Stomach (tissue), 9 donors: ENCODE data around the gene CHTF18. TPM values are rescaled to one million over a fixed set of nuclear protein-coding genes. Genes with fewer than 3 reads are reported as not detected.

ENCODE experiments used
- DNase-seq, 2 donors: peaks; one replicate each; pipeline versions ENCODE4 v3.0.0 to v3.0.0-alpha.2; 2013 to 2019
- H3K27ac ChIP-seq, 5 donors: fragments of 200-600 bp in 4 of 5; sonication (generic) in 4 of 5; one replicate each; pipeline ENCODE4 v1.5.1; 2013 to 2019; ENCODE audit warnings: mild to moderate bottlenecking in 1 of 5, moderate library complexity in 1 of 5
- H3K27me3 ChIP-seq, 3 donors: fragments of 200-600 bp; sonication (generic); one replicate each; pipeline ENCODE4 v1.5.1; 2017 to 2019; ENCODE audit warnings: mixed run types in 1 of 3
- H3K36me3 ChIP-seq, 4 donors: fragments of 200-600 bp; sonication (generic); 1 replicate in 3 of 4; 2 replicates in 1 of 4; pipeline ENCODE4 v1.5.1; 2016 to 2019
- H3K4me1 ChIP-seq, 4 donors: fragments of 200-600 bp; sonication (generic); one replicate each; pipeline ENCODE4 v1.5.1; 2016 to 2019
- H3K4me3 ChIP-seq, 4 donors: fragments of 200-600 bp; sonication (generic) in 3 of 4; one replicate each; pipeline ENCODE4 v1.5.1; 2016 to 2019; ENCODE audit warnings: mild to moderate bottlenecking in 1 of 4
- H3K9me3 ChIP-seq, 4 donors: fragments of 200-600 bp; sonication (generic); one replicate each; pipeline ENCODE4 v1.5.1; 2016 to 2019
- EP300 ChIP-seq: sonication (generic); formaldehyde crosslinking; IDR thresholded peaks from one replicate; pipeline ENCODE4 v1.6.1; 2017; ENCODE audit warnings: antibody characterized with exemption
- POLR2A ChIP-seq, 4 donors: fragments of 450-650 bp; IDR thresholded peaks; one replicate each; pipeline ENCODE4 v1.6.1; 2016; ENCODE audit warnings: antibody characterized with exemption in 4 of 4, control low read depth in 2 of 4, mild to moderate bottlenecking in 1 of 4, moderate library complexity in 1 of 4
- POLR2AphosphoS5 ChIP-seq, 3 donors: sonication (generic); formaldehyde crosslinking; IDR thresholded peaks; one replicate each; pipeline ENCODE4 v1.6.1; 2016; ENCODE audit warnings: antibody characterized with exemption in 3 of 3
- WGBS, 5 donors: extraction: QIAGEN DNeasy Blood & Tissue Kit in 3 of 5; methylation state at CpG; one replicate each; pipeline versions ENCODE4 v1.1.5 to v1.1.7; 2013 to 2018; 5-methylcytosine and 5-hydroxymethylcytosine counted together
- intact Hi-C: fragments of 100-400 bp; cut with DNase I; formaldehyde crosslinking; loops from one replicate; pipeline ENCODE4 v1.15.1; 2023; ENCODE audit warnings: low total_unique reads
- polyA plus RNA-seq, 3 donors: library from polyadenylated mRNA; stranded (reverse); fragments of 200-250 nt; gene quantifications; one replicate each; pipeline ENCODE4 v1.2.3, GENCODE V29; 2013
- total RNA-seq, 5 donors: library from RNA; depleted of rRNA; stranded (reverse); fragments of >200 nt; gene quantifications; one replicate each; pipeline versions ENCODE4 v1.1.0 to v1.2.3, GENCODE V29; 2014 to 2016
- TF ChIP-seq, protein P1 (sequence below), 7 experiments: fragments of 450-650 bp in 4 of 7; fragments of 200-600 bp in 3 of 7; sonication (generic) in 3 of 7; IDR thresholded peaks; one replicate each; pipeline ENCODE4 v1.5.1; 2016 to 2019; ENCODE audit warnings: antibody characterized with exemption in 7 of 7, control low read depth in 2 of 7, mild to moderate bottlenecking in 1 of 7
- donor health status: healthy with polysubstance abuse.
- donor health status: Bipolar disorder and iron deficiency.
- donor health status: healthy.

Gene CHTF18
- total and polyA plus RNA-seq, 8 donors = 2.9 to 143 (median 21.5) TPM

DNA sequence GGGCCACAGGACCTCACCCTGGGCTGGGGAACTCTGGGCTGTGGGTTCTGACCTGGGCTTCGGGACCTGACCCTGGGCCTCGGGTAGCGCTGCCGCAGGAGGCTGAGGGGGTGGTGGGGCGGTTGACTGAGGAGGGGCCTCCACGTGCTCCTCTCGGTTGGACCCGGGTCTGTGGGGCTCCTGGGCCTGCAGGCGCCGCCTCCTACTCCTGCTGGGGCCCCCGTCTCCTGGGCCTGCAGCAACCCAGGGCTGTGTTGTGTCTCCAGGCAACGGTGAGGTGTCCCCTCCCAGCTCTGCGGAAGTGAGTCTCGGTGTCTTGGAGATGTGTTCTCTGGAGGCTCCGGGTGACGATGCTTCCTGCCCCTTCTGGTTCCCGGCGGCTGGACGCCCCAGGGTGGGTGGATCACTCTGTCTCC, 53.6 kb downstream of the CHTF18 start:
- intact Hi-C loops = no loop called here

DNA sequence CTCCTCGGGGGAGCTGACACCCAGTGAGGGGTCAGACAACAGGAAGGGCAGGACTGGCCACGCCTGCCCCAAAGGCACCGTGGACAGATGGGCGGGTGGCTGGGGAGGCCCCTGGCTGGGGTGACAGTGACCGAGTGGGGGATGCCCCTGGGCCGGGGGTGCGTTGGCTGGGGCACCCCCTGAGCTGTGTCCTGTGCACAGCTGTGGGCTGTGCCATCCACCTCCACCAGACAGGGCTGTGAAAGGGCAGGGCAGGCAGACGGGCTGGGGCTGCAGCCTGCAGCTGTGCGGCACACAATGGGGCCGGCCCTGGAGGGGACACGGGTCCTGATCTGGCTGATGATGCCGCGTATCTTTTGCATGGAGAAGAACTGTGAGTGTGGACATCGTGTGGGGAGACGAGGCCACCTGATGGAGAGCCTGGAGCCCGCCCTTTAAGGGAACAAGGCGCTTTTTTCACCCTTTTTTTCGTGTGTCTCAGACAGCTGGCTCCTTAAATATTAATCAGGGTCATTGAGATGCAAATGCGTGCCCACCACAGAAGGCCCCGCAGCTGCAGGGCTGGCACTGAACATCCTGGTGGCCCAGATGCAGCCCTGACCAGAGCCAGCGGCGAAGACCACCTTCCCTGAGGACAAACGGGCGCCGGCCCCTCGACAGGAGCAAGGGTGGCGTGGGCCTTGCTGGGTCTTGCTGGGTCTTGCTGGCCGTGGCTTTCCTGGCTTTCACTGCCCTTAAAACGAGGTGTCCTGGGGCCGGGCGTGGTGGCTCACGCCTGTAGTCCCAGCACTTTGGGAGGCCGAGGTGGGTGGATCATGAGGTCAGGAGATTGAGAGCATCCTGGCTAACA, 54.5 kb downstream of the CHTF18 start:
- H3K9me3 ChIP-seq = peaks cover 0 to 4% (median 0%) of the 10 kb centered on the region in 4 donors
- DNase-seq = no peak
- H3K27me3 ChIP-seq = peaks cover 4 to 49% (median 8%) of the 10 kb centered on the region in 3 donors
- intact Hi-C loops = no loop called here
- H3K4me1 ChIP-seq = no peaks in the 10 kb centered on the region
- H3K36me3 ChIP-seq = no peaks in the 10 kb centered on the region
- WGBS, 5 donors = 78 to 82% (median 79%) methylated on average over 27 to 33 of the region's 33 CpGs
- no peak overlapping the region for H3K27ac ChIP-seq
- no peak overlapping the region for H3K4me3 ChIP-seq
- TF ChIP-seq, protein P1, sequence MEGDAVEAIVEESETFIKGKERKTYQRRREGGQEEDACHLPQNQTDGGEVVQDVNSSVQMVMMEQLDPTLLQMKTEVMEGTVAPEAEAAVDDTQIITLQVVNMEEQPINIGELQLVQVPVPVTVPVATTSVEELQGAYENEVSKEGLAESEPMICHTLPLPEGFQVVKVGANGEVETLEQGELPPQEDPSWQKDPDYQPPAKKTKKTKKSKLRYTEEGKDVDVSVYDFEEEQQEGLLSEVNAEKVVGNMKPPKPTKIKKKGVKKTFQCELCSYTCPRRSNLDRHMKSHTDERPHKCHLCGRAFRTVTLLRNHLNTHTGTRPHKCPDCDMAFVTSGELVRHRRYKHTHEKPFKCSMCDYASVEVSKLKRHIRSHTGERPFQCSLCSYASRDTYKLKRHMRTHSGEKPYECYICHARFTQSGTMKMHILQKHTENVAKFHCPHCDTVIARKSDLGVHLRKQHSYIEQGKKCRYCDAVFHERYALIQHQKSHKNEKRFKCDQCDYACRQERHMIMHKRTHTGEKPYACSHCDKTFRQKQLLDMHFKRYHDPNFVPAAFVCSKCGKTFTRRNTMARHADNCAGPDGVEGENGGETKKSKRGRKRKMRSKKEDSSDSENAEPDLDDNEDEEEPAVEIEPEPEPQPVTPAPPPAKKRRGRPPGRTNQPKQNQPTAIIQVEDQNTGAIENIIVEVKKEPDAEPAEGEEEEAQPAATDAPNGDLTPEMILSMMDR (IDR thresholded peaks at IDR 0.05) = no peak
- no peak for TF ChIP-seq EP300
- TF ChIP-seq POLR2A (IDR thresholded peaks at IDR 0.05) = no peak

More for the DNA sequence above, 53.6 kb downstream of the CHTF18 start:
- no peak overlapping the region for H3K27ac ChIP-seq
- no peaks in the 10 kb centered on the region for H3K36me3 ChIP-seq
- peak in 1 of 2 donors; percentile 81 for DNase-seq
- no peak for TF ChIP-seq EP300
- TF ChIP-seq, protein P1 (IDR thresholded peaks at IDR 0.05) = no peak
- no peak for TF ChIP-seq POLR2AphosphoS5 (IDR thresholded peaks at IDR 0.05)
- TF ChIP-seq POLR2A (IDR thresholded peaks at IDR 0.05) = no peak
- WGBS, 5 donors = 48 to 65% (median 62%) methylated on average over 4 to 19 of the region's 19 CpGs
- no peaks in the 10 kb centered on the region for H3K4me1 ChIP-seq
- H3K4me3 ChIP-seq = no peak overlapping the region
- H3K27me3 ChIP-seq = peaks cover 4 to 49% (median 8%) of the 10 kb centered on the region in 3 donors
- peaks cover 0 to 12% (median 7%) of the 10 kb centered on the region in 4 donors for H3K9me3 ChIP-seq

DNA sequence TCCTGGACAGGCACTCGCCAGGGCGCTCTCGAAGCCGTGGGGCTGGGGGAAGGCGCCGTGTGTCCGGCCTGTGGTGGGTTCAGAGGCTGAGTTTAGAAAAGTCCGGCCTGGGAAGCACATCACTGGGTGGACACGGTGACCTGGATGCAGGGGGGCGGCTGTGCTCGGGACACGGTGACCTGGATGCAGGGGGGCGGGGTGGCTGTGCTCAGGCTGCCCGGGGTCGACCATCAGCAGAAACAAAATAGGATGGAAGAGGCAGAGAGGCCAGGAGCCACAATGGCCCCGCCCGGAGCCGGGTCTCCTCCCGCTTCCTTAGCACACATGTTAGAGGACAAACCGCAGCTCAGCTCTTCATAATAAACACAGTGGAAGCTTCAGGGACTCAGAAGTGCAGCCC, 55.4 kb downstream of the CHTF18 start:
- no peaks in the 10 kb centered on the region for H3K4me1 ChIP-seq
- no peak for DNase-seq
- intact Hi-C loops = no loop called here

DNA sequence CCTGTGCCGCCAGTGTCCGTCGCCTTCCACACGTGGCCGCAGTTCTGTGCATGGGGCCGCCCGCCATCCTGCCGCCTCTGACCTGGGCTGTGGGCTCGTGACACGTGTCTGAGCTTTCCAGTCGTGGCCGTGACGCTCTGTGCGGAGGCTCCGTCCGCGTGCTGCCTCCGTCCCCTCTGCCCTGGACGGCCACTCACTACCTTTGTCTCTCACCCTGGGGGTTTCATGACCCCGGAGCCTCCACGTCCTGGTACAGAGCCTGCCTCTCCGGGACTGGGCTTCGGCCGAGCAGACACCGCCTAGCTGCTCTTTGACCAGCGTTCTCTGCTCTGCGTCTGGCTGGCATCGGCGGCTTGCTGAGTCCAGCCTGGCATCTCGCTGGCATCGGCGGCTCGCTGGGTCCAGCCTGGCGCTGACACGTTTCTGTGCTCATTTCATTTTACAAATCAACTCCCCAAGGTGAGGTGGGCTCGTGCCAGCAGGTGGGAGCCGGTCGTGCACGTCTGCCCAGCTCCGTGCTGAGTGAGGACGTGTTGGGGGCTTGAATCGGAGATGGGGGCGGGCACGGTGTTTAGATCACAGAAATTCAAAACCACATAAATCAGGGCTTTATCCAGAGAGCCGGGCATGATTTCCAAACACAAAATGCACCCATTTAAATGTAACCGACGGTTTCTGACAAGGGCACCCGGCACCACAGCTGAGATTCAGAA, 56.4 kb downstream of the CHTF18 start:
- Histone ChIP-seq H3K9me3 (peaks cover 0 to 16% (median 0%) of the 10 kb centered on the region in 4 donors), H3K36me3 (no peaks in the 10 kb centered on the region), H3K4me3 (no peak overlapping the region), H3K27me3 (peaks cover 4 to 35% (median 8%) of the 10 kb centered on the region in 3 donors), H3K27ac (no peak overlapping the region), H3K4me1 (no peaks in the 10 kb centered on the region)
- no peak for DNase-seq
- intact Hi-C loops = no loop called here
- no peak for TF ChIP-seq POLR2AphosphoS5 (IDR thresholded peaks at IDR 0.05)
- TF ChIP-seq, protein P1 (IDR thresholded peaks at IDR 0.05) = no peak
- WGBS, 5 donors = 91 to 93% (median 92%) methylated on average over 37 to 48 of the region's 48 CpGs

More for the DNA sequence above, 55.4 kb downstream of the CHTF18 start:
- Histone ChIP-seq H3K9me3 (peaks cover 0 to 7% (median 0%) of the 10 kb centered on the region in 4 donors), H3K36me3 (no peaks in the 10 kb centered on the region), H3K27me3 (peaks cover 4 to 46% (median 8%) of the 10 kb centered on the region in 3 donors), H3K4me3 (no peak overlapping the region), H3K27ac (no peak overlapping the region)
- 84 to 87% (median 87%) methylated on average over 20 of the region's 20 CpGs for WGBS, 5 donors
- TF ChIP-seq, protein P1 (IDR thresholded peaks at IDR 0.05) = no peak
- TF ChIP-seq POLR2A (IDR thresholded peaks at IDR 0.05) = no peak
- TF ChIP-seq EP300 = no peak
- no peak for TF ChIP-seq POLR2AphosphoS5 (IDR thresholded peaks at IDR 0.05)
